Left renal pelvis (tissue), 4 donors: Measurements from ENCODE around the gene SLAMF9. TPM values are rescaled to one million over a fixed set of nuclear protein-coding genes. Genes with fewer than 3 reads are reported as not detected.

Experiments used
- DNase-seq, 4 donors: peaks; one replicate each; pipeline ENCODE4 v3.0.0-alpha.2; 2013; ENCODE audit warnings: low read depth in 4 of 4, low spot score in 3 of 4
- polyA plus RNA-seq, 4 donors: library from polyadenylated mRNA; unstranded; fragments of 120-200 nt; gene quantifications; one replicate each; pipeline ENCODE4 v1.2.1, GENCODE V29; 2013; ENCODE audit not compliant: insufficient read length in 4 of 4

Gene SLAMF9
- polyA plus RNA-seq, 4 donors = not detected

DNA sequence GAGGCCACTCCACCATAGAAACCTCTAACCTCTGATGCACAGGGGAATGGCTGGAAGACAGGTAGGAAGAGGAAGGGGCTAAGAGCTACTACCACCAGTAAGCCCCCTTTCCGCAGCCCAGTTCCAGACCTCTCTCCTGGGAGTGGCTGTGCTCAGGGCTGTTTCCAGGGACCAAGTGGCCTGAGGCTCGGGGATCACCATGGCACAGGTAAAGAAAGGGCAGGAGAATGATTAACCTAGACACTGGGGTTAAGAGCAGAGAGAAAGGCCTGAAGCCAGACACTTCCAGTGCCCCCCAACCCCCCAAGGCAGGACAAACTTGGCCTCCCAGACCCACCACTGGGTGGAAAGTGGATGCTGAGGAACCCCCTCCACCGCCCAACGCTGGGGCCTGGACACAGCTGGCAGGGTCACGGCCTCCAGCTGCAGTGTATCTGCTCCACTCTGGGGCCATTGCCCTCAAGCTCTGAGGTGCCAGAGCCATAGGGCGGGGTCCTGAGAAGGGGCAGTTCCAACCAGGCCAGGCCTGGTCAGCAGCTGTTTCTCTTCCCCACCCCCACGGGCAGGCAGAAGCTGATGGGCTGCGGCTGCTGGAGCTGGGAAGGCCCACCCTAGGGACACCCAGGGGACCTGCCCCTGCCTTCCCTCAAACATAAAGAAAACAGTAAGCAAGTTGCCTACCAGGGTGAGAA is 31.4 kb downstream of the SLAMF9 start:
- DNase-seq = no peak

DNA sequence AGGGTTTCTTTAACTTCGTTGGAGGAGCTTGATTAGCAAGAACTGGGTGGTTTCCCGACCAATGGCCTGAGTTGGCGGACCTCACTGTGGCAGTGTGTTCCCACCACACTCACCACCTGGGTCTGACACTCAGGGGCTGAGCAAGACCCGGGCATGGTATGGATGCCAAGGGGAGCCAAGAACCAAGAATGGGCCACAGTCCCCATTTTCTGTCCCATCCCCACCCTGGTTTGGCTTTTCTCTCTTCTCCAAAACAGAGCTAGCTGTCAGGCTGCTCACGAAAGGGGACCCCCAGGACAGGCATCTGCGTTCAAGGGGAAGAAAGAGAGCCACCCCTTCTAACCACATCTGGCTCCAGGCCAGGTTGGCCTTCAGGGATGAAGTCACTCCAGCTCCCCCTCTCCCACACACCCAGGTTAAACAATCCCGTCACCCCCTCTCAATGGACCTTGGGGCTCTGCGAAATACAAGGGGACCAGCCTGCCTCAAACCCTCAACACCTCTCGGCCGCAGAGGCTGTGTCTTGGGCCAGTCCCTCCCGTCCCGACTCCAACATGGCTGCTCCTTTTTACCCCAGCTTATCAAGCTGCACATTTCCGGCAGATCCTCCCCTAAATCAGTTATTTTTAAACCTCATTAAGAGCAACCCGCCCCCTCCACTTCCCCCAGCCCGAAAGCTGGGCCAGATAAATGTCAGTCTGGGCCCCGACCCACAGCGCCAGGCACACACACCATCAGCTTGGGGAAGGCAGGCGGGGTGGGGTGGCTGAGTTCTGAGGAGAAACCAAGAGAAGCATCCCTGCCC is 32.1 kb downstream of the SLAMF9 start:
- no peak for DNase-seq

DNA sequence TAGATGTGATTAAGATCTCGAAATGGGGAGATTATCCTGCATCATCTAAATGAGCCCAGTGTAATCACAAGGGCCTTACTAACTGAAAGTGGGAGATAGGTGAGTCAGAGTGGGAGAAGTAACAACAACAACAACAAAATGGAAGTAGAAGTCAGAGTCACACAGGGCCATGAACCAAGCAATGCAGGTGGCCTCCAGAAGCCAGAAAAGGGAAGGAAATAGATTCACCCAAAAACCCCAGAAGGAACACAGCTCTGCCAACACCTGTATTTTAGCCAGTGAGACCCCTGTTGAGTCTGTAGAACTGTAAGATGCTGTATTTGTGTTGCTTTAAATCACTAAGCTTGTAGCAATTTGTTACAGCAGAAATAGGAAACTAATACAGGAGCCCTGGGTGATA is 32.8 kb downstream of the SLAMF9 start:
- DNase-seq = no peak

DNA sequence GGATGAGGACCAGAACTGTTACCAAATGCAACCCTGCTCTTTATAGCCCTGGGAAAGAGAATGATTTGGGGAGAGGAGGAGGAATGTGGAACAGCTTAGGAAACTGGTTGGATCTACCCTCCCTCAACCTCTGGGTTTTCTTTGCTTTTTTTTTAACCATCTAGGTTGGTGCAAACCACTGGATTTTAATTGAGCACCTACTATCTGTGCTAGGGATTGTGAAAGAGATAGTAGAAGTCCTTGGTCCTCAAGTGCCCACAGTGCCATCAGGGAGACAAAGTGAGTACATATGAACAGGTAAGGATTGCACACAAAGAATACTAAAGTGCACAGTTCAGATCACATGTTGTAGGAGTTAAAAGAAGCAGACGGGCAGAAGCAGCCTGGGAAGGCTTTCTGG is 33.4 kb downstream of the SLAMF9 start:
- DNase-seq = no peak

DNA sequence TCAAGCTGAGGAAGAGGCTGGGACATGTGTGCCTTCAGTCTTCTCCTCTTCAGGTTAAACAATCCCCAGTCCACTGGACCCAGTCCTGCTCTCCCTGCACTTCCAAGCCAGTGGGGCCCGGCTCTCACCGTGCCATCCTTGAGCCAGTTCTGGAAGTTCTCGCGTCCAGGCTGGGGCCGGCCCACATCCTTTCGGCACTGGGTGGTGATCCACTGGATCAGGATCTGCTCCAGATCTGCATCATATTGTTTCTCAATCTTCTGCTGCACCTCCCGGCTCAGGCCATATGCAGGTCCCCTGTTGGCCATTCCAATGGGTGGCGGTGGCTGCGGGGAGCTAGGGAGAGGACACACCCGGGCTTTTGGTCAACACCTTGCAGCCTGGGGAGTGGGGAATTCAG is 33.8 kb downstream of the SLAMF9 start:
- DNase-seq = no peak

DNA sequence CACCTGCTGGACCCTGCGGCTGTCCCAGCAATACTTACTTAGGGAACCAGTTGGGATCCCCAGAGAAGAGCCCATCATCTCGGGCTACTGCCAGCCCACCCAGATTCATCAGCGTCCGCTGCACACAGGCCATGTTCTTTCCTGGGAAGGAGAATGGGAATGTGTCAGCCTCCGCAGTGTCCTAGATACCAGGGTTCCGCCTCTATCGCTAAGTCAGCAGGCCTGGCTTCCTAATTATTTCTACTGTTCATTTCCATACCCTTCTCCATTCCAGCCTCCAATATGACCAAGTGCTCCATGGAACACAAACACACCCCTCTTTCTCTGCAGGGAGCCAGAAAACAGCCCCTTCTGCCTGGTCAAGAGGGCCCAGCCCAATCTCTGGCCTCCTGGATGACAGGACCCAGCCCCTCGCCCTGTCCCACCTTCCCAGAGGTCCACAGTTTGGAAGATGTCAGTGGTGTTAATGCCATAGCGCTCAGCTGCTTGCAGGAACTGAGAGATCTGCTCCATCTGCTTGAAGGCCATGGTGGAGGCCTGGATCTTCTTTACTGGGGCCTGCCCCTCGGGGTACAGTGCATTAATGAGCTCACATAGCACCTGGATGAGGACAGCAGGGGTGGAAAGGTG is 34.7 kb downstream of the SLAMF9 start:
- no peak for DNase-seq

DNA sequence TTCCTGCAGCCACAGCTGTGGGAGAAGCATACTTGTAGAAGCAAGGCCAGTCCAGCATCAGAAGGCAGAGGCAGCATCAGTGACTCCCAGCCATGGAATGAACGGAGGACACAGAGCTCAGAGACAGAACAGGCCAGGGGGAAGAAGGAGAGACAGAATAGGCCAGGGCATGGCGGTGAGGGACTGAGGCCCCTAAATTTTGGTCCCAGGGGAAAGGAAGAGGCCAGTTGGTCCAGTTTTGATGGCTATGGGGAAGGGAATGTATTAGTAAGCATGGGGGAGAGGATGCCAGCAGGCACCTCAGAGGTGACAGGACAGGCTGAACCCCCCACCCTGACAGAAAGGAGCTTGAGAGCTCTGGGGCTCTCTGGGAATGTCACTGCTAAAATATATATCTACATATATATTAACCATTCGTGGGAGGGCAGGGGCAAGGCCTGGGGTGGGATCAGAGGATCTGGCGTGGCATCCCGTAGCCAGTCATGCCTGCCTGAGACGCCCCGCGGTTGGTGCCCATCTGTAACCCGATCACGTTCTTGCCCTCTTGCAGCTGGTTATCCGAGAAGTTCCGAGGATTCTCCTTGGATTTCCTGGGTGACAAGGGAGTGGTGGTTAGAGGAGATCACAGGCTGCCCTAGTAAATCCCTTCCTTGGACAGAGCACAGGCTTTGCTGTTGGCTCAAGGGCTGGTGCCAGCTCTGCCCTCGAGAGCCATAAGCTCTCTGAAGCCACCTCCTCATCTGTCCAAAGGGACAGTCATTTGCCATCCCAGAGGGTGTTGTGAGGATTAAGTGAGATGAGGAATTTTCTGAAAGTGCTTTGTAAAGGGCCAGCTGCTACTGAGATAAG is 35.5 kb downstream of the SLAMF9 start:
- DNase-seq = no peak

DNA sequence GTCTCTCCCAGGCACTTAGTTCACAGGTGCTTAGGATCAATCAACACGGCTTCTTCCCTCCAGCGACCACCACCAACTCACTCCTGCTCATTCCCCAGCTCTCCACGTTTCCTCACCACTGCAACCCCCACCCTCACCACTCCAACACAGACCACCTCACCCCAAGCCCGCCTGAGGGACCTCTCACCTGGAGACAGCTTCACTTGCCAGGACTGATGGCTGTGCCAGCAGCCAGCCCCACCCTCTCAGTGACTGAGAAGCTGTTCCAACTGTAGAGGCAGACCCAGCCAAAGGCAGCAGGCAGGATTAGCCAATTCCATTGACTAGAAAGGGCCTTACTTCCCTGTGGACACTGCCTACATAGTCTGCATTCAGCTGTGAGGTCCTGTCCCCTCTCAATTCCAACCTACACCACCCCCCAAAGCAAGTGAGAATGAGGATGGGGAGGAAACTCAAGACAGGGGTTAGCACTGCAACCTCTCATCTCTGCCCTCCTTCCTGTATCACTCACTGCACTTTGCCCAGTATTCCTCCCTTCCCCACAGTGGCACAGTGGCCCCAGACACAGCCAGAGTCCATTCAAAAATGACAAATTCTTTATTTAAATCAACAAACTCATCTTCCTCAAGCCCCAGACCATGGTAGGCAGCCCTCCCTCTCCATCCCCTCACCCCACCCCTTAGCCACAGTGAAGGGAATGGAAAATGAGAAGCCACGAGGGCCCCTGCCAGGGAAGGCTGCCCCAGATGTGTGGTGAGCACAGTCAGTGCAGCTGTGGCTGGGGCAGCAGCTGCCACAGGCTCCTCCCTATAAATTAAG is 36.3 kb downstream of the SLAMF9 start:
- no peak for DNase-seq

DNA sequence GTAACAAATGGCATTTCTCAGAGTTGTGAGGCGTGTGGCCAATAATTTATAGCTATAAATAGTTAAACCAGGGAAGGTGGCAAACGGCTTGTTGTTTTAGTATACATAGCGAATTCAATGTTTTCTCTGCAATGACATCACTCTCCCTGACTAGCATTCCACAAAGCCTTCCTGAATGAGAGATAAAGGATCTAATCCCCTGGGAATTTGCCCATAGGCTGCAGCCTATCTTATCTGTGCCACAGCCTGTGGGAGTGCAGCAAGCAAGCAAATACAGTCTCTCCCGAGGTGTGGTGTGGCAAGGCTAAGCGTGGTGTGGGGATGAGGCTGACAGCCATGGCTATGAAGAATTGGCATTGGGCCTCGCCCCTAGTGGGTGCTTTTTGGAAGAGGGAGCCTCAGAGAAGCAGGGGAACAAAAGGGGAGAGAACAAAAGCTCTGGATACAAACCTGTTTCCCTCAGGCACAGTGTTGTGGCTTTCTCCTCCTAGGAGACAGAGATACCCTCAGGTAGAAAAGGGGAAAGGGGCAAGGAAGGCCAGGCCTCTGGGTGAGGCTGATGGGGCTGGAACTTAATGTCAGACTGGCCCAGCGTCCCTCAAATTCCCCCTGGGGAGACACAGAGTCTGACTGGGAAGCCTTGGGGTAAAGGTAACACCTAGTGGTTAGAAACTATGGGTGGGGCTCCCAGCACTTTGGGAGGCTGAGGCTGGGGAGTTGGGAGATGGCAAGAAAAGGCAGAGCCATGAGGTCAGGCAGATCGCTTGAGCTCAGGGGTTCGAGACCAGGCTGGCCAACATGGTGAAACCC is 37.6 kb downstream of the SLAMF9 start:
- DNase-seq = no peak

DNA sequence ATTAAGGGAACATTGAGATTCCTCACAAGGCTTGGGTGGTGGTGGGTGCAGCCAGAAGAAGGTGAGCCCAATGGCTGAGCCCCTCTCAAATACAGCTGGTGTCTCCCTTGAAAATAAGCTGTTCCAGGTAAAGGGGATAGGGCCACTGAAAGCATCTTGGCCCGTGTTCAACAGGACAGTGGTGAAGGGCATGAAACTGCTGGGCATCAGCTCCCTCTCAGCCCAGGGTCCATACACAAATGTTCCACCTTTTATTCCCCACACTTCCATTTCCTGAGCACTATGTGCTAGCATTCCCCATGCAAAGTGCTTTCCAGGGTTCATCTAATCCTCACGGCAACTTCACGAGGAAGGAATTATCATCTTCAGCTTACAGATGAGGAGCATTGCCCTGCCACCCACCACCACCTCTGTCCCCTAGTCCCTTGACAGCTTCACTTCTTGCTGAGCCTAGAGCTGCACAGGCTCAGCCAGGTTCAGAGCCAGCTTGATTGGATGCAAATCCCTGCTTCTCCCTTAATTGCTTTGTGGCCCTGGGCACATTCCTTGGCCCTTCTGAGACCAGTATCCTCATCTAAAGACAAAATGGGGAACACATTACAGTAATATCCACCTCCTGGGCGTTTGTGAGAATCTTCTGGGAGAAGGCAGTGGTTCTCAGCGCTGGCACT is 38.3 kb downstream of the SLAMF9 start:
- DNase-seq = no peak

DNA sequence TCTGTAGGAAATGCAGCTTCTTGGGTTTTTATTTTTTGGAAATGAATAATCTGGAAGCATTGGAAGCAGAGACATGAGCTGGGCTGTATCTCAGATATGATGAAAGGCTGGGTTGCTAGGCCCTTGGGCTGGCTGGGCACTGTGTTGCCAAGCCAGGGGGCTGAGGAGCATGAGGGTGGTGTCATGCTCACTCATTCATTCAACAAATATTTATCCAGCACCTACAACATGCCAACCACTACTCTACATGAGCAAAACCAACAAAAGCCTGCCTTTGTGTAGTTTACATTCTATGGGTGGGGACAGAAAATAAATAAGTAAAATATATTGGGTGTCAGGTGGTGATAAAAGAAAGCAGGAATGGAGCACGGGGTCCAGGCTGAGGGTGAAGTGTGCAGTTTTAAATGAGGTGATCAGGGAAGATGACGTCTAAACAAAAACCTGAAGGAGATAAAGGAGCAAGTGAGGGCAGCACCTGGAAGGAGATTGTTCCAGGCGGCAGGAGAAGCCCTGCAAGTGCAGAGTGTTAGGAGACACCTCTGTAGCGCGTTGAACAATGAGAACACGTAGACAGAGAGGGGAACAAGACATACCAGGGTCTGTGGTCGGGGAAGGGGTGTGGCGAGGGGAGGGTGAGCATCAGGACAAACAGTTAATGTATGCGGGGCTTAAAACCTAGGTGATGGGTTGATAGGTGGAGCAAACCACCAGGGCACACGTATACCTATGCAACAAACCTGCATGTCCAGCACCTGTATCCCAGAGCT is 39.6 kb downstream of the SLAMF9 start:
- no peak for DNase-seq

DNA sequence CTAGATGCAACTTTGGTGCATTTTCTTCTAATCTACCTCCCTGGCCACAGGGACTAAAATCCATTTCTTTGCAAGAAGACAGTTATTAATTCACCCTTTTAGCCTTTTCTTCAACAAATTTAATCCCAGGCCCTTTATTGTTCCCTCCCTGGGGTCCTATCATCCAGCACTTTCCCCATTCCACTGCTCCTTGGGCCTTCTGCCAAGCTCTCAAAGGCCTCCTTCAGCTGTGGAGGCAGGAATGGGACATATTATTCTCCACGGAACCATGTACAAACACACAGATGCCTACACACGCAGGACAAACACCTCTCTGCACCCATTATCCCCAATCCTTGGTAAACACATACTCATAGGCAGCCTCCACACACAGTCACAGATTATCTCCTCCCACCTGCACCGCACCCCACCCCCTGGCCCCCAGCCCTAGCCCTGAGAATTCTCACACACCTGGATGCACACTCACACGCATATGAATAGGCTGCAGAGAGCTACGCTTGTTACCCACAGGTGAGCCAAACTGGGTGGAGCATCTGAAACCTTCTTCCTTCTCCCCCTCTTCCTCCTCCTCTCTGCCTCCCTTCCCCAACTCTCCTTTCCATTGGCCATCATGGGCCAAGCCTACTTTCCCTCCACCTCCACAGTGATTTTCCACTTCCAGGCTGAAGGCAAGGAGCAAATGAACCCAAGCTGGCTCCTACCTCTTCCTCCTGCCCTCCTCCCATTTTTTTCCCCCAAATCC is 40.4 kb downstream of the SLAMF9 start:
- no peak for DNase-seq

DNA sequence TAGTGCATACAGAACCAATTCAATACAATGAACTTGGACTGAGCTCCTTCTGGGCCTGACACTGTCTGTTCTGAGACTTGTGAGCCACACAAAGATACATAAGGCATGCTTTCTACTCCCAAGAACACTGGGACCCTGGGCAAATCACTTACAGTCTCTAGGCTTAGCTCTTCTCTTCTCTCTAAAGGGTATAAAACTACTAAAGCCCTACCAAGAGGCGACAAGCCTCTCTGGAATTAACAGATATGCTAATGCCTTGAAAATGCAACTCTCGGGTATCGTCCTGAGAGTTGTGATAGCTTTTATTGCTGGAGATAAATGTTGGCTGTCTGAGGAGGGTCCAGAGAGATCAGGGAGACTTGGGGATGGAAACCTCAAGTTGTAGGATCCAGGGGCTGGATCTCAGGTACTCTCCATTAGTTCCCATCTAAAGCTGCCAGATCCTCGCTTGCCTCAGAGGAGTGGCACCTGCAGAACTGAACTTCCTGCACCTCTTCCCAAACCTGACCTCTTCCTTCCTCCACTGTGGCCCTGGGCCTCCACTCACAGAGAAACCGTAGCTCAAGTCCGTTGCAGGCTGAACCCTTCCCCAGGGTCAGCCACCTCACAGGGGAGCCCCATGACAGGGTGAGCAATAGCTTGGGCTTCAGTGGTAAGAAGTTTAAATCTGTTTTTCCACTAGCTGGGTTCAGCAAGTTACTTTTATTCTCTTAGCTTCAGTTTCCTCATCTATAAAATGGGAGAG is 42.5 kb downstream of the SLAMF9 start:
- DNase-seq = no peak

DNA sequence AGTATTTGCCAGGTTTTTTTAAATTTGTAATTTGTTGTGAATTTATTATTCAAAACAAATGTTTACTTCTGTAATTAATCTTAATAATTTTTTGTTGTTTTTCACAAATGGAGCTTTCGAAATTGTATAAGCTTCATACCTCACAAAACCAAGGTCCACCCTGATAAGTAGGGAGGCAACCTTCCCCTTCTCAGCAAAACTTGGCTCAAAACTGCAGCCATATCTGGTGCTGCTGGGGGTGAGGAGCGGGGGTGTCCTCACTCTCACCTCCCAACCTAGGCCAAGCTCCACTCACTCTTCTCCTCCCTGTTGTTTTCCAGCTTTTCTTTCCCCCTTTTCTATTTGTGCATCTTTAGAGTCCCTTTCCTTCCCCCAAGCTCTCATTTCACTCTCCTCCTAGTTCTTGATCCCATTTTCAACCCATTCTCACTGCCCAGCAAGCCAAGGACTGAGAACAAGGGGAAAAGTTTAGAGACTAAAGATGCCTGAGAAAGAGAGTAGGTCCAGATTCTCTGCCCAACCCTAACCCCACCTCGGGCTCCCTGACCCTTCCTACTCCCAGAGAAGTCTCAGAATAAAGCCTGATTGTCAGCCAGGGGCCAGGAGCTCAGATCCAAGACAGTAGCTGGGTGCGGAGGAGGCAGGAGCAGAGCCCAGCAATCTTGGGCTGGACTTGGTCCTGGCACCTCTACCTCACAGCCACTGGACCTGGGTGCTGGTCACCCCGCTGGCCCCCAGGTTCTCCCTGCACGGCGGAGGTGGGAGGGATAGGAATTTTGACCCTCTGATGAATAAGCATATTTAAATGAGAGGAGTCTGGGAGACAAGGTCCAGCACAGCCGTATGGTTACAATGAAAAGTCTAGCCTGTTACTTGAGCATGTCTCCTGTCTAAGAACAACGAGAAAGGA is 45.8 kb downstream of the SLAMF9 start:
- DNase-seq = no peak

DNA sequence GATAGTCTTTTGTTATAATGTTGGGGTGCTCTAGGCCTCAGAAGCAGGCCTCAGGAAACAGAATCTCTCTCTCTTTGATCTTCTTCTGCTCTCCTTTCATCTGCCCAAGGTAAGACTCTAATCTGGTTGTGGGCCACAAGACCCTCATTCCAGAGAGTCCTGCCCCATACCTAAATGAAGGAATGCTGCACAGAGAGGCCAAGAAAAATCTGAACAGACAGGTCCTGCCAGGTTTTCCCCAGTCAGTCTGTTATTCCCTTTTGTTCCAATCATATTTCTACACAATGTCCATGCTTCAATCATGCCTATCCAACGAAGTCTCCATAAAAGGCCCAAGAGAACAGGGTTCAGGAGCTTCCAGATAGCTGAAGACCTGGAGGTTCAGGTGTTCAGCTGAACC is 47.1 kb downstream of the SLAMF9 start:
- DNase-seq = no peak
